Skin of body (tissue), 2 donors: ENCODE results near the gene SCARB1. TPM values are rescaled to one million over a fixed set of nuclear protein-coding genes. Genes with fewer than 3 reads are reported as not detected.
A peak's percentile ranks its signal among the peaks of the same experiment; 100 is the strongest.

Experiments used
- DNase-seq: peaks from one replicate; lab custom pipeline; 2025; lab: John Stamatoyannopoulos, UW
- total RNA-seq: library from RNA; depleted of rRNA; stranded (reverse); fragments of >200 nt; gene quantifications from one replicate; pipeline ENCODE4 v1.2.3, GENCODE V29; 2014

Gene SCARB1
- total RNA-seq, 1 donor from 2014 or later, result 14.1 TPM

GRCh38 chr12:124749725-124750124 lies 113.9 kb downstream of the SCARB1 start:
- no peak for DNase-seq

- no peak for DNase-seq
Measured at GRCh38 chr12:124747426-124748161, 116.1 kb downstream of the SCARB1 start.

- no peak for DNase-seq
Measured at GRCh38 chr12:124746649-124747425, 116.8 kb downstream of the SCARB1 start.

- peak; percentile 95 for DNase-seq
Measured at GRCh38 chr12:124745891-124746570, 117.6 kb downstream of the SCARB1 start.

- DNase-seq, result peak; percentile 56
Measured at GRCh38 chr12:124745465-124745890, 118.2 kb downstream of the SCARB1 start.

GRCh38 chr12:124744659-124745464 lies 118.8 kb downstream of the SCARB1 start:
- no peak for DNase-seq

GRCh38 chr12:124744273-124744640 lies 119.4 kb downstream of the SCARB1 start:
- DNase-seq, result no peak

GRCh38 chr12:124743479-124744272 lies 120.0 kb downstream of the SCARB1 start:
- no peak for DNase-seq

GRCh38 chr12:124742678-124743077 lies 121.0 kb downstream of the SCARB1 start:
- DNase-seq, result no peak

GRCh38 chr12:124742111-124742510 lies 121.6 kb downstream of the SCARB1 start:
- no peak for DNase-seq

GRCh38 chr12:124741211-124741610 lies 122.5 kb downstream of the SCARB1 start:
- DNase-seq, result no peak

GRCh38 chr12:124740691-124741137 lies 123.0 kb downstream of the SCARB1 start:
- no peak for DNase-seq

GRCh38 chr12:124739953-124740561 lies 123.6 kb downstream of the SCARB1 start:
- no peak for DNase-seq

- no peak for DNase-seq
Measured at GRCh38 chr12:124738636-124739467, 124.8 kb downstream of the SCARB1 start.

GRCh38 chr12:124737772-124738635 lies 125.7 kb downstream of the SCARB1 start:
- no peak for DNase-seq

- DNase-seq, result no peak
Measured at GRCh38 chr12:124737040-124737419, 126.6 kb downstream of the SCARB1 start.

- no peak for DNase-seq
Measured at GRCh38 chr12:124736115-124737039, 127.3 kb downstream of the SCARB1 start.
